Mucosa of stomach (tissue), 1 donor: Measurements from ENCODE around the gene KDM2A.
"Not testable (repeated sequence)": the region's sequence is repeated elsewhere in the genome, so short reads cannot be mapped to it uniquely, and the experiment has no call there.

ENCODE experiments used
- H3K27me3 ChIP-seq: one replicate; pipeline ENCODE4 v1.7.0; 2013; ENCODE audit warnings: mild to moderate bottlenecking, low read length; ENCODE audit not compliant: control insufficient read depth, insufficient read depth
- H3K36me3 ChIP-seq: one replicate; pipeline ENCODE4 v1.7.0; 2013; ENCODE audit warnings: low read length; ENCODE audit not compliant: control insufficient read depth, insufficient read depth
- H3K4me1 ChIP-seq: one replicate; pipeline ENCODE4 v1.7.0; 2013; ENCODE audit warnings: mild to moderate bottlenecking, low read length; ENCODE audit not compliant: control insufficient read depth, insufficient read depth
- H3K4me3 ChIP-seq: one replicate; pipeline ENCODE4 v1.7.0; 2013; ENCODE audit warnings: low read length
- H3K9ac ChIP-seq: one replicate; pipeline ENCODE4 v1.7.0; 2013; ENCODE audit warnings: mild to moderate bottlenecking, low read length, moderate library complexity
- H3K9me3 ChIP-seq: one replicate; pipeline ENCODE4 v1.7.0; 2013; ENCODE audit warnings: mild to moderate bottlenecking, low read length, moderate library complexity; ENCODE audit not compliant: control insufficient read depth
- donor health status: Pancreatic carcinoma.

KDM2A gene

DNA sequence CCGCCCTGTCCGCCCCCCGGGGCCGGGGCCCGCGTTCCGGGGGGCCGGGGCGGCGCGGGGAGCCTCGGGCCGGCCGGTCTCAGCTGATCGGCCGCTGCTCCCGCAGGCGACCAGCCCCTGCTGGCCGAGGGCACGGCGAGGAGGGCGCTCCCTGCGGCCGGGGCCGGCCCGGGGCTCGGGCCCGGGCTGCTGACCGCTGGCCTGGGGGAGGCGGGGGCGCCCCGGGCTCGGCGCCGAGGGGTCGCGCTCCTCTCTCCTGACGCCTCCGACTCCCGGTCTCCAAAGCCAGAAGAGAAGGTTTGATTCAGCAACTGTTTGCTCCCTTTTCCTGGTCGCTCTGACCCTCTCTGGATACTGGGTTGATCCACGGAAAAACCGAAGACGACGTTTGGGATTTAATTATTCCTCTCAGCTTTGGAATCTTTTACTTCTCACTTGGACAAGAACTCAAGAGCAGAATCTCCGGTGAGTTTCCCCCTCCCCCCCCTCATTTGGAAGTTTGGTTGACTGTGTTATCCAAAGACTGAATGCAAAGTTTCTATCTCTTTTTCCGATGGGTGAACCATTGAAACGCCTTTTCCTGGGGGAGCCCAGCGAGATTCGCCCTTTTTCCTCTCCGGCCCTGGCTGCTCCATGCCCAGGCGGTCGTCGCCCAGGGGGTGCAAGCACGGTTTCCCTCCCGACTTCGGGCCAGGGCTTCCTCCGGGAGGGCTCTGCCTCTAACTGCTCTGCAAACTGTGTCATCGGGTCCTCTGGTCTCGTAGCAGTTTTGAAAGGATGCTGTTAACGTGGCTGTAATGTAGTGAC lies 725 bp downstream of the KDM2A start:
- Histone ChIP-seq H3K4me1 (peaks cover 15% of the 10 kb centered on the region), H3K9ac (peak overlapping the region; percentile 90), H3K36me3 (no peaks in the 10 kb centered on the region), H3K4me3 (peak overlapping the region; percentile 93), H3K27me3 (no peaks in the 10 kb centered on the region), H3K9me3 (no peaks in the 10 kb centered on the region)

DNA sequence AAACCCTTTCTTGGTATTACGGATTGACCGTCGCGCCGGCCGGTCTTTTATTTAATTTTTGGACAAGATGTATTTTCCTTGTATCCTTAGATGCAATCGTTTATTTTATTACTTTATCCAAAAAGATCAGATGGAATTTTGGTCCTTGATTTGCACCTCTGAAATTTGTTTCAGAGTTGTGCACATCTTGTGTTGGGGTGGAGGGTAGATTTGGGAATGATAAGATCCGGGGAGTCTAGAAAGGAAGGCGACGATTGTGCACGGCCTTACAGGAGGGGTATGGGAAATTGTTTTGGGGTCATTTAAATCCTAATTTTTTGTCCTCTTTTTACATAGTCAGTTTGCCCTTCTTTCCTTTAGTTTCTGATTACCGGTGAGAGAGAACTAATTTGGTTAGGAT lies 1.4 kb downstream of the KDM2A start:
- Histone ChIP-seq H3K27me3 (no peaks in the 10 kb centered on the region), H3K4me3 (peak overlapping the region; percentile 93), H3K36me3 (no peaks in the 10 kb centered on the region), H3K9ac (peak overlapping the region; percentile 90), H3K4me1 (peaks cover 9% of the 10 kb centered on the region), H3K9me3 (no peaks in the 10 kb centered on the region)

DNA sequence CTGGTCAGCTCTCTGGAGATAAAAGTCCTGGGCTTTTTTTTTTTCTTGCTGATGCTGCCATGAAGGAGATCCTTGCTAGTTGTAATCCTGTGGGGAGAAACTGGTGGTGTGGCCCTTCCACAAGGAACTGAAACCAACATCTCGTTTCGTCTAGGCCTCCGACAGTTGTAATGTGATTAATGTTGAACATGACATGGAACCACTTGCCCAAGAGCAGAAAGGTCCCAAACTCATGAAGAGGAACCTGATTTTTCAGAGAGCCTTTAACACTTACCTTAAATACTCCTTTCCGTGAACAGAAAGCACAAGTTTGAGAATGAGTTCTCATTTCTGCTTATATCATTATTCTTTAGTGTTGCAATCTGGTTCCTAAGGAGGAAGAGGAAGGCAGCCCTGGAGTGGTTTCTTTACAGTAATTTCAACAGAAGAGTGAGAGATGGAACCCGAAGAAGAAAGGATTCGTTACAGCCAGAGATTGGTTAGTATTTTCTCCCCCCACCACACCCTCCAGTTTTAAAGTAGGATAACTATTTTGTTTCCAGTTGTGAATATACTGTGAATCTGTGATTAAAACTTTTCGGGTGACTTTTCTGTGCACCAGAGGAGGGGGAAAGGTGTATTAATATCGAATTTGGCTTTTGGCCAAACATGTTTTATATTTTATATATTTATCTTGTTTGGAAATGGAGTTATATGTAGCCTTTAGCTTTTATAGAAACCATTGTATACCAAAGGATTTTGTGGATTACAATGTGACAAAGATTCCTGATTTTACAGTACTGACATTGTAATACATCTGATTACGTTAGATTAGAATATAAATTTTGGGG lies 2.0 kb downstream of the KDM2A start:
- H3K4me1 ChIP-seq = peaks cover 4% of the 10 kb centered on the region
- H3K9ac ChIP-seq = peak overlapping the region; percentile 90
- H3K4me3 ChIP-seq = peak overlapping the region; percentile 93
- no peaks in the 10 kb centered on the region for H3K36me3 ChIP-seq
- no peaks in the 10 kb centered on the region for H3K27me3 ChIP-seq
- H3K9me3 ChIP-seq = no peaks in the 10 kb centered on the region

DNA sequence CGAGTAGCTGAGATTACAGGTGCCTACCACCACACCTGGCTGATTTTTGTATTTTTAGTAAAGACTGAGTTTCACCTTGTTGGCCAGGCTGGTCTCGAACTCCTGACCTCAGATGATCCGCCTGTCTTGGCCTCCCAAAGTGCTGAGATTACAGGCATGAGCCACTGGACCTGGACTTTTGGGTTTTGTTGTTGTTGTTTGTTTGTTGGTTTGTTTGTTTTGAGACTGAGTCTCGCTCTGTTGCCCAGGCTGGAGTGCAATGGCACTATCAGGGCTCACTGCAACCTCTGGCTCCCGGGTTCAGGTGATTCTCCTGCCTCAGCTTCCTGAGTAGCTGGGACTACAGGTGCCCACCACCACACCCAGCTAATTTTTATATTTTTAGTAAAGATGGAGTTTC lies 4.7 kb downstream of the KDM2A start:
- H3K9ac ChIP-seq, H3K27me3 ChIP-seq, H3K4me1 ChIP-seq, H3K9me3 ChIP-seq, H3K4me3 ChIP-seq, H3K36me3 ChIP-seq: not testable (repeated sequence)

DNA sequence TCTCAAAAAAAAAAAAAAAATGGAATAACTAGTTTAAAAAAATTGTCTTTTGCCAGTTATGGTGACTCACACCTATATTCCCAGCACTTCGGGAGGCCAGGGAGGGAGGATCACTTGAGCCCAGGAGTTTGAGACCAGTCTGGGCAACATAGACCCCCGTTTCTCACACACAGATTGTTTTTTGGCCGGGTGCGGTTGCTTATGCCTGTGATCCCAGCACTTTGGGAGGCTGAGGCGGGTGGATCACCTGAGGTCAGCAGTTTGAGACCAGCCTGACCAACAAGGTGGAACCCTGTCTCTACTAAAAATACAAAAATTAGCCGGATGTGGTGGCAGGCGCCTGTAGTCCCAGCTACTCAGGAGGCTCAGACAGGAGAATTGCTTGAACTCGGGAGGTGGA lies 7.2 kb downstream of the KDM2A start:
- H3K4me1 ChIP-seq, H3K27me3 ChIP-seq, H3K9me3 ChIP-seq, H3K4me3 ChIP-seq, H3K9ac ChIP-seq, H3K36me3 ChIP-seq: not testable (repeated sequence)

DNA sequence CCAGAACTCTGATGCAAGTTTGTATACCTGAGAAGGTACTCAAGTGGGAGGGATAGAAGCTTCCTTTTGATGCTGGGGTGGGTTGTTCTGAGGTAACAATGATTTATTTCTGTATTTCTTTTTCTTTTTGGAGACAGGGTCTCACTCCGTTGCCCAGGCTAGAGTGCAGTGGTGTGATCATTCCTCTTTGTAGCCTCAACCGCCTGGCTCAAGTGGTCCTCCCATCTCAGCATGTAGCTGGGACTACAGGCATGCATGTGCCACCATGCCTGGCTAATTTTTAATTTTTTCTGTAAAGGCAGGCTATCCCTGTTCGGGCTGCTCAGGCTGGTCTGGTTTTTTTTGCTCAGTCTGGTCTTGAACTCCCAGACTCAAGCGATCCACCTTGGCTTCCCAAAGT lies 7.9 kb downstream of the KDM2A start:
- Histone ChIP-seq H3K4me1 (peaks cover 14% of the 10 kb centered on the region), H3K36me3 (no peaks in the 10 kb centered on the region)

DNA sequence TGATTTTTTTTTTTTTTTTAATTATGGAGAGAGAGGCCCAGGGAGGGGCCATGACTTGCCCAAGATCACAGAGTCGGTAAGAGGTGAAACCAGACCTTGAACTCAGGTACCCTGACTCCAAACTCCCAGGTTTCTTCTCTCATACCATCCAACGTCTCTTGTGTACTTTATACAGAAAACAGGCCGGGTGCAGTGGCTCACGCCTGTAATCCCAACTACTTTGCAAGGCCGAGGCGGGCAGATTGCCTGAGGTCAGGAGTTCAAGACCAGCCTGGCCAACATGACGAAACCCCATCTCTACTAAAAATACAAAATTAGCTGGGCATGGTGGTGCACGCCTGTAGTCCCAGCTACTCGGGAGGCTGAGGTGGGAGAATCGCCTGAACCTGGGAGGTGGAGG lies 11.8 kb downstream of the KDM2A start:
- H3K4me1 ChIP-seq = peaks cover 16% of the 10 kb centered on the region
- H3K4me3 ChIP-seq, H3K36me3 ChIP-seq, H3K9ac ChIP-seq, H3K9me3 ChIP-seq, H3K27me3 ChIP-seq: not testable (repeated sequence)

More for the DNA sequence above, 7.9 kb downstream of the KDM2A start:
- Histone ChIP-seq H3K4me3 (no peak overlapping the region), H3K9ac (no peak overlapping the region), H3K9me3 (no peaks in the 10 kb centered on the region), H3K27me3 (no peaks in the 10 kb centered on the region)

DNA sequence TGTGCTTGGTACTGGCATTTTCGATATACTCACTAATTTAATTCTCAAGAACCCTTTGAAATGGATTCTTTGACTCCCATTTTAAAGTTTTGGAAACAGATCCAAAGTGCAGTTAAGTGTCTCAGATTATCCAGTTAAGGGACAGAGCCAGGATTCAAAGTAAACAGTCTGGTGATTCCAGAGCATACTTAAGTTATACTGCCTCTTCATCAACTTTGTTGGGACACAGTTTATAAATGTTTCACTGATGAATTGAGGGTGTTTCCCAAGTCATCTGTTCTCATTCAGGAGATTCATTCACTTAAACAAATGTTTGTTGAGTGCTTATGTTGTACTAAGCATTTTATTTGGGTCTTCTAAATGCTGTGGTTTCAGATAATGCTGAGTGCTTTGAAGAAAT lies 17.1 kb downstream of the KDM2A start:
- peaks cover 14% of the 10 kb centered on the region for H3K4me1 ChIP-seq
- no peaks in the 10 kb centered on the region for H3K9me3 ChIP-seq
- no peak overlapping the region for H3K9ac ChIP-seq
- peaks cover 4% of the 10 kb centered on the region for H3K36me3 ChIP-seq
- no peaks in the 10 kb centered on the region for H3K27me3 ChIP-seq
- H3K4me3 ChIP-seq = no peak overlapping the region

DNA sequence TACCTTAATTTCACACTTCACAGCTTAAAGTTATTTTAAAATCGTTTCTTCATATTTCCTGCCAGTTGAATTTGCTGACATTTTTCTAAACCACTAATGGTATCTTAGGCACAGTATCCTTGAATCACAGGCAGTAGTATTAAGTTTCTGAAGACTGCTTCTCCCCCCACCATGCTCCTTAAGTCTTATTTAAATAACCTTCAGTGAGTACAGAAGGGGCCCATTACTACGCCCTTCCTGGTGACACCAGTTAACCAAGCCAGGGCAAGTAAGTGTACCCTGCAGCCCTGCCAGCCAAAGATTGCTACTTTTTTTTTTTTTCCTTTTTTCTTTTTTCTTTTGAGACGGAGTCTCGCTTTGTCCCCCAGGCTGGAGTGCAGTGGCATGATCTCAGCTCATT lies 19.9 kb downstream of the KDM2A start:
- H3K9me3 ChIP-seq = no peaks in the 10 kb centered on the region
- peaks cover 4% of the 10 kb centered on the region for H3K36me3 ChIP-seq
- no peaks in the 10 kb centered on the region for H3K27me3 ChIP-seq
- no peak overlapping the region for H3K4me3 ChIP-seq
- peaks cover 9% of the 10 kb centered on the region for H3K4me1 ChIP-seq
- H3K9ac ChIP-seq = no peak overlapping the region

DNA sequence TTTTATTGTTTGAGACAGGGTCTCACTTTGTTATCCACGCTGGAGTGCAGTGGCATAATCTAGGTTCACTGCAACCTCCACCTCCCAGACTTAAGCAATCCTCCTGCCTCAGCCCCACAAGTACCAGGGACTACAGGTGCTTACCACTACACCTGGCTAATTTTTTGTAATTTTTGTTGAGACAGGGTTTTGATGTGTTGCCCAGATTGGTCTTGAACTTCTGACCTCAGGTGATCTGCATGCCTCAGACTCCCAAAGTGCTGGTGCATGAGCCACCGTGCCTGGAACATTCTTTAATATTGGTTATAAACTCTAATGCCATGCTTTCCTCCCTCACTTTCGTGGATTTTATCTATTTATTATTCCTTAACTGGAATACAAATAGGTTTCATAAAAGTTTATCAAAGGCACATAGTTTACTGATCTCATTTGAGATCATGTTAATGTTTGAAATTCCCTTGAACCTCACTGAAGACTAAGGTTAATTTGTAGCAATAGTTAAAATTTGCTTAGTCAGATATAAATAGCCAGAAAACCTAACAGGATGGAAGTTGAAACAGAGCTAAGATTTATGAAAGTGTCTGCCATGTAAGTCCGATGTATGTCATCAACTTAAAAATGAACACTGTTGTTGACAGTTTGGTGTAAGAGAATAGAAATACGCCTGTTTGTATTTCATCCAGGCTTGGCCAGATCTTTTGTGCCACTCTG lies 27.6 kb downstream of the KDM2A start:
- Histone ChIP-seq H3K9ac (no peak overlapping the region), H3K4me1 (no peaks in the 10 kb centered on the region), H3K36me3 (no peaks in the 10 kb centered on the region), H3K9me3 (no peaks in the 10 kb centered on the region), H3K4me3 (no peak overlapping the region), H3K27me3 (no peaks in the 10 kb centered on the region)

DNA sequence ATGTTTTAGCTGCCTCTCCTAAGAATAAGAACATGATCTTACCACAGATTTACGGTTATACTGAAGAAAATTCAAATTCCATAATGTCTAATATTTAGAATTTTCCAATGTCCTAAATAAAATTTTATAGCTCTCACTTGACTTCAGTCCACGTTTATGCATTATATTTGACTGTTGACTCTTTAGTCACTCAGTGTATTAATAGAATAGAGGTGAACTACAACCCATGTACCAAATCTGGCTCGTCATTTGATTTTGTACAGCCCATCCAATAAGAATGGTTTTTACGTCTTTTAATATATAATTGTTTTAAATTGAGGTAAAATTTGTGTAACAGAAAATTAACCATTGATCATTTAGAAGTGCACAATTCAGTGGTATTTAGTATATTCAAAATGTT lies 34.9 kb downstream of the KDM2A start:
- H3K36me3 ChIP-seq = no peaks in the 10 kb centered on the region
- H3K27me3 ChIP-seq = no peaks in the 10 kb centered on the region

DNA sequence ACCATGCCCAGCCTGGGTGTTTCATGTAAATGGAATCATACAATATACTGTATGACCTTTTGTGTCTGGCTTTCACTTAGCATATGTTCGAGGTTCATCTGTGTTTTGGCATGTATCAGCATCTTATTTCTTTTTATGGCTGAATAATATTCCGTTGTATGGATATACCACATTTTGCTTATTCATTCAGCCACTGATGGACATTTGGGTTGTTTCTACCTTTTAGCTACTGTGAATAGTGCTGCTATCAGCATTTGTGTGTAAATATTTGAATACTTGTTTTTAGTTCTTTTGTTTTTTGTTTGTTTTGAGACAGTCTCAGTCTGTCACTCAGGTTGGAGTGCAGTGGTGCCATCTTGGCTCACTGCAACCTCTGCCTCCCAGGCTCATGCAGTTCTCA lies 35.7 kb downstream of the KDM2A start:
- Histone ChIP-seq H3K27me3 (no peaks in the 10 kb centered on the region), H3K9ac (no peak overlapping the region), H3K9me3 (no peaks in the 10 kb centered on the region), H3K4me3 (no peak overlapping the region), H3K36me3 (no peaks in the 10 kb centered on the region), H3K4me1 (no peaks in the 10 kb centered on the region)

More for the DNA sequence above, 34.9 kb downstream of the KDM2A start:
- no peaks in the 10 kb centered on the region for H3K9me3 ChIP-seq
- no peak overlapping the region for H3K4me3 ChIP-seq
- no peak overlapping the region for H3K9ac ChIP-seq
- H3K4me1 ChIP-seq = no peaks in the 10 kb centered on the region
